K562 (cell line): Measurements from ENCODE around the gene FAT2. TPM values are rescaled to one million over a fixed set of nuclear protein-coding genes. Genes with fewer than 3 reads are reported as not detected.

Experiments
- ATAC-seq: fragments of 200-7000 bp; cut with Tn5 transposase; 3 replicates; pipeline ENCODE4 v1.9.1; 2020; ENCODE audit warnings: moderate library complexity
- BruUV-seq: library from RNA; stranded (reverse); fragments of 400-500 nt; replicated peaks from 2 replicates; lab custom pipeline; 2021; lab: Mats Ljungman, UMichigan
- CTCF ChIA-PET: fragments of 300-600 bp; formaldehyde crosslinking; extraction: SDS; loops from one replicate; lab custom pipeline; 2021; ENCODE audit warnings: low intra/inter-chr PET ratio; lab: Yijun Ruan, JAX
- POLR2A ChIA-PET: fragments of 300-600, 350-650 bp; sonication (Branson Sonifier 250); formaldehyde crosslinking; extraction: SDS; loops from one replicate; lab custom pipeline; 2021; ENCODE audit warnings: antibody characterized with exemption, inconsistent platforms; lab: Yijun Ruan, JAX
- DNase-seq, 4 experiments: peaks; one replicate each; pipeline versions ENCODE4 v3.0.0 to v3.0.0-alpha.2; 2011 to 2018; ENCODE audit warnings: low spot score in 3 of 4, mixed read lengths in 3 of 4; ENCODE audit errors: extremely low read depth in 1 of 4
- FAIRE-seq: peaks from 2 replicates; lab custom pipeline; 2011; peaks lifted over from hg19 to GRCh38; lab: Jason Lieb, UNC
- H2AFZ ChIP-seq: 2 replicates; pipeline ENCODE4 v1.6.0; 2011; ENCODE audit warnings: low read depth, low read length, control low read depth, inconsistent platforms
- H3K27ac ChIP-seq: fragments of 200-600 bp; 3 replicates; pipeline ENCODE4 v1.8.0; 2011; ENCODE audit warnings: low read depth, mild to moderate bottlenecking, control low read depth, inconsistent platforms, low read length, moderate library complexity, mixed read lengths; ENCODE audit errors: extremely low read depth
- H3K27me3 ChIP-seq, 2 experiments: fragments of 300-600 bp in 1 of 2; 2 replicates in 1 of 2; 3 replicates in 1 of 2; pipeline versions ENCODE4 v1.6.0 to v1.8.0; 2011; ENCODE audit warnings: inconsistent platforms in 2 of 2, low read length in 2 of 2, mild to moderate bottlenecking in 1 of 2, mixed read lengths in 1 of 2, moderate library complexity in 1 of 2; ENCODE audit not compliant: control insufficient read depth in 2 of 2, insufficient read depth in 2 of 2
- H3K36me3 ChIP-seq: fragments of 300-600 bp; 3 replicates; pipeline ENCODE4 v1.8.0; 2011; ENCODE audit warnings: mild to moderate bottlenecking, low read length, inconsistent platforms; ENCODE audit not compliant: control insufficient read depth, insufficient read depth
- H3K4me1 ChIP-seq, 2 experiments: fragments of 200-600 bp in 1 of 2; replicated peaks in 1 of 2; 2 replicates in 1 of 2; 3 replicates in 1 of 2; pipeline versions ENCODE4 v1.5.1 to v1.8.0; 2011; ENCODE audit warnings: inconsistent platforms in 2 of 2, low read length in 2 of 2, mild to moderate bottlenecking in 1 of 2, mixed read lengths in 1 of 2, moderate library complexity in 1 of 2; ENCODE audit not compliant: control insufficient read depth in 2 of 2, insufficient read depth in 2 of 2
- H3K4me2 ChIP-seq: 2 replicates; pipeline ENCODE4 v1.6.1; 2011; ENCODE audit warnings: low read length, control low read depth, inconsistent platforms, mixed read lengths; ENCODE audit not compliant: insufficient read depth
- H3K4me3 ChIP-seq: fragments of 200-600 bp; sonication (generic), shearing (Covaris generic); 2 replicates; pipeline ENCODE4 v1.5.1; 2016; ENCODE audit warnings: control low read depth, inconsistent platforms
- H3K79me2 ChIP-seq: fragments of 200-600 bp; 3 replicates; pipeline ENCODE4 v1.8.0; 2011; ENCODE audit warnings: low read length, inconsistent platforms; ENCODE audit not compliant: control insufficient read depth, insufficient read depth
- H3K9ac ChIP-seq, 2 experiments: 2 replicates each; pipeline versions ENCODE4 v1.6.0 to v1.6.1; 2011; ENCODE audit warnings: low read depth in 2 of 2, low read length in 2 of 2, control low read depth in 1 of 2, inconsistent platforms in 1 of 2, mild to moderate bottlenecking in 1 of 2, mixed read lengths in 1 of 2; ENCODE audit not compliant: insufficient read depth in 1 of 2
- H3K9me1 ChIP-seq: one replicate; pipeline ENCODE4 v1.6.0; 2011; ENCODE audit warnings: inconsistent platforms, mild to moderate bottlenecking, low read length, moderate library complexity; ENCODE audit not compliant: control insufficient read depth, insufficient read depth
- H3K9me3 ChIP-seq: replicated peaks from 2 replicates; pipeline ENCODE4 v1.5.1; 2011; ENCODE audit warnings: low read depth, low read length, inconsistent platforms; ENCODE audit not compliant: control insufficient read depth, insufficient read depth
- H4K20me1 ChIP-seq: replicated peaks from 2 replicates; pipeline ENCODE4 v1.6.1; 2011; ENCODE audit warnings: low read length, inconsistent platforms, mixed read lengths; ENCODE audit not compliant: control insufficient read depth, insufficient read depth
- HOXB6 ChIP-seq: fragments of 250-450 bp; sonication (Bioruptor Pico); IDR thresholded peaks from 2 replicates; pipeline ENCODE4 v1.5.1; 2022; ENCODE audit warnings: mild to moderate bottlenecking, borderline replicate concordance
- KLF16 ChIP-seq: IDR thresholded peaks from 2 replicates; pipeline ENCODE4 v1.6.1; 2016; ENCODE audit warnings: antibody characterized with exemption
- PRPF4 ChIP-seq: fragments of 200-400 bp; formaldehyde crosslinking; IDR thresholded peaks from one replicate; pipeline ENCODE4 v1.6.1; 2017; ENCODE audit warnings: low read length, low read depth, mild to moderate bottlenecking; ENCODE audit not compliant: insufficient read depth, poor library complexity, severe bottlenecking
- SRSF1 ChIP-seq: fragments of 200-400 bp; formaldehyde crosslinking; IDR thresholded peaks from 2 replicates; pipeline ENCODE4 v1.6.1; 2017; ENCODE audit warnings: mild to moderate bottlenecking, low read depth, low read length, moderate library complexity
- ZNF354B ChIP-seq: fragments of 250-450 bp; sonication (Bioruptor Pico); IDR thresholded peaks from 2 replicates; pipeline ENCODE4 v1.4.0; 2020
- ZNF445 ChIP-seq: fragments of 250-450 bp; sonication (Bioruptor Pico); IDR thresholded peaks from 2 replicates; pipeline ENCODE4 v1.4.0; 2020; ENCODE audit warnings: low read depth, mild to moderate bottlenecking, moderate library complexity
- ZNF507 ChIP-seq: conservative IDR thresholded peaks from 2 replicates; pipeline ENCODE4 v1.6.1; 2017; ENCODE audit warnings: missing genetic modification characterization, missing compliant biosample characterization
- ZNF592 ChIP-seq: fragments of 450-650 bp; IDR thresholded peaks from 2 replicates; pipeline ENCODE4 v1.6.1; 2017; ENCODE audit warnings: antibody characterized with exemption, mild to moderate bottlenecking
- ZNF778 ChIP-seq: fragments of 450-650 bp; formaldehyde crosslinking; IDR thresholded peaks from 2 replicates; pipeline ENCODE4 v1.4.0; 2020; ENCODE audit warnings: mild to moderate bottlenecking, moderate library complexity
- WGBS: fragments of 100-300 bp; shearing (Covaris generic); methylation state at CpG from one replicate; pipeline ENCODE4 v1.1.6; 2016; ENCODE audit warnings: low coverage, mixed read lengths; ENCODE audit not compliant: insufficient coverage; ENCODE audit errors: missing lambda C conversion rate; 5-methylcytosine and 5-hydroxymethylcytosine counted together
- in situ Hi-C: fragments of 300-500 bp; cut with MboI; formaldehyde crosslinking; loops from 4 replicates; pipeline ENCODE4 v1.15.0; 2018; ENCODE audit warnings: inconsistent platforms, mixed read lengths
- intact Hi-C: fragments of 100-400 bp; cut with micrococcal nuclease; formaldehyde crosslinking; loops from 2 replicates; pipeline ENCODE4 v1.14.2; 2022
- polyA plus RNA-seq, 8 experiments: library from polyadenylated mRNA; depleted of rRNA in 4 of 8; stranded (reverse) in 5 of 8; unstranded in 3 of 8; fragments of >200 nt; fragmentation: Nextera tagmentation in 2 of 8; fragmentation: Illumina TruSeq in 1 of 8; extraction: Ambion mirVana in 2 of 8; extraction: Trizol in 1 of 8; gene quantifications; 2 replicates each; pipeline versions ENCODE4 v1.2.1 to v1.2.3, GENCODE V29; 2011 to 2014; ENCODE audit warnings: inconsistent platforms in 1 of 8, missing spikeins in 1 of 8
- total RNA-seq, 7 experiments: library from RNA; depleted of rRNA in 6 of 7; stranded (reverse); fragments of >200 nt in 6 of 7; fragmentation: Illumina TruSeq in 2 of 7; extraction: Trizol in 2 of 7; gene quantifications; 2 replicates each; pipeline versions ENCODE4 v1.2.1 to v1.2.3, GENCODE V29; 2011 to 2021; ENCODE audit warnings: low replicate concordance in 1 of 7

Gene FAT2
- total and polyA plus RNA-seq, 9 of the 15 experiments (the other 6 are each of a cell fraction or from before 2014, with no cell fraction given): not detected

GRCh38 chr5:151615431-151615830 lies 24.3 kb upstream of the FAT2 start:
- WGBS: 0% methylated on average over 4 of the region's 4 CpGs
- intact Hi-C loops: no loop called here
- H3K9me3 ChIP-seq: no peaks in the 10 kb centered on the region
- H3K36me3 ChIP-seq: no peaks in the 10 kb centered on the region
- no peak overlapping the region for H3K4me3 ChIP-seq
- H3K9me1 ChIP-seq: no peaks in the 10 kb centered on the region
- DNase-seq: no peak
- BruUV-seq: no TSS peak
- no peak for FAIRE-seq
- no peaks in the 10 kb centered on the region for H3K79me2 ChIP-seq
- H3K9ac ChIP-seq: no peak overlapping the region
- H3K4me1 ChIP-seq: no peaks in the 10 kb centered on the region
- ChIA-PET POLR2A (no interaction called here), CTCF (no interaction called here)
- TF ChIP-seq ZNF507 (tag): no peak
- TF ChIP-seq ZNF778 (CRISPR knock-in tag): no peak
- no peak for TF ChIP-seq ZNF592
- TF ChIP-seq ZNF445 (CRISPR knock-in tag): no peak
- TF ChIP-seq PRPF4: no peak
- no peak for TF ChIP-seq HOXB6 (CRISPR knock-in tag)
- no peak for TF ChIP-seq ZNF354B (CRISPR knock-in tag)
- no peak for TF ChIP-seq SRSF1
- no peak for TF ChIP-seq KLF16
- no peak overlapping the region for H3K4me2 ChIP-seq
- H2AFZ ChIP-seq: no peak overlapping the region
- in situ Hi-C loops: no loop called here
- H3K27ac ChIP-seq: no peak overlapping the region
- ATAC-seq: no peak; the same call in 2 of the 3 replicates
- H3K27me3 ChIP-seq: peaks cover 16 to 59% of the 10 kb centered on the region in 2 experiments; a peak in 4 of 5 replicates
- no peaks in the 10 kb centered on the region; the same call in 1 of the 2 replicates for H4K20me1 ChIP-seq
